ENCODE results near the gene FGF14. TPM values are rescaled to one million over a fixed set of nuclear protein-coding genes. Genes with fewer than 3 reads are reported as not detected.
A peak's percentile ranks its signal among the peaks of the same experiment; 100 is the strongest.

FGF14 gene
- polyA plus RNA-seq, 1 donor (not counting 4 experiments of a cell fraction or from before 2014, with no cell fraction given), result 0.09 TPM

DNA sequence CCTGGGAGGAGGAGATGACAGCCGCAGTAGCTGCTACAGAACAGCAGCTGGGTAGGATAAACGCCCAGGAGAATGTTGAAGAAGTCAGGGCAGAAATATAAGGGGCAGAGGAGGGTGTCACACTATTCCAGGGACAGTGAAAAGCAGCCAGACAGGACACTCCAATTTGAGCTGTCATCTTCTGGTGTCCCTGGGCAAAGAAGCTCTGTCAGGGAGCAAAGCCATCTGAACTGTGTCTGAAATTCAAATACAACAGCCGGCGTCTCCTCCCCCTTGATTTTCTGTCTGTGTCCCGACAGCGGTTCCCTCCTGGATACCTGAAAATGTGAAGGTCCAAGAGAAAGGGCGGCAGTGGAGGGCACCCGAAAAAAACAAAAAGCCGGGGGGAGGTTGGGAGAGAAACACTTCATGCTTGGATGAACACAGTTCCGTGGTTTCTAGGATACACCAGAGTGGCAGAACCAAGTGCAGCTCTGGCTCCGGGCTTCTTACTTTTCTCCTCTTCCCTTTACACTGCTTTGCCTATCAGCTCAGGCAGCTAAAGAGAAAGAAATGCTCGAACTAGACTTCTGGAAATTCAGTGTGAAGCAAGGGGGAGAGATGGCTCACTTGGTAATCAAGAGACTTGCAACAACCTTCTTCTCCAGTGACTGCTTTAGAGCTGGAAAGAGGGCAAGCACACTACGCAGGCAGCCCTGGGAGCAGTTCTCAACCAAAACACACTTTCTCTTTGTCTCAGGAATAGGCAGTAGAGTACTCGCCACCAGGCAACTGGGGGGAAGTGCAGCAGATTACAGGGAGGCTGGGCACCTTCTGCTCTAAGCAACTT lies 483.8 kb downstream of the FGF14 start:
- Histone ChIP-seq H3K4me2 (ENCODE audit: control insufficient read depth, extremely low read depth, insufficient read depth, low read depth, low read length) (no peak overlapping the region), H3K27me3 (ENCODE audit: control insufficient read depth, extremely low read depth, insufficient read depth, low read length) (peaks cover 42% of the 10 kb centered on the region)
- dilution Hi-C loops (cut with MboI; ENCODE audit: extremely low pct_ligation_motif_present, low sequenced_read_pairs), result no loop called here

DNA sequence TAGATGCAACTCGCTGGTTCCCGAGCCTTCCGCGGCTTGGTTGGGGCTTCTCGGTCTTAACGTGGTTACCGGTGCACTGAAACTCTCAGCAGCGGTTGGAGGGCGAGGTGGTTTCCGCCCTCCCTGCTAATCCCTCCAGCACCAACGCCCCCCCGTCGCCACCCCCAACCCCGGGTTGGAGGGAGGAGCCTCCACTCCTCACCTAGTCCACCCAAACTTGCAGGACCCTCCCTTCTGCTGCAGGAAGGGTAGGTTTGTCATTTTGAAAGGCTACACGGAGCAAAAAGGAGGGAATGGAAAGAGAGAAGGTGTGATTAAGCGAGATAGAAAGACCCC lies 484.4 kb downstream of the FGF14 start:
- Histone ChIP-seq H3K4me3 (ENCODE audit: control insufficient read depth in 2 of 3, extremely low read depth in 1 of 3, insufficient read depth in 2 of 3, low read depth in 1 of 3, low read length in 3 of 3) (no peak overlapping the region), H3K36me3 (ENCODE audit: control insufficient read depth in 2 of 2, extremely low read depth in 1 of 2, insufficient read depth in 2 of 2, low read length in 2 of 2) (no peaks in the 10 kb centered on the region), H3K4me2 (ENCODE audit: control insufficient read depth, extremely low read depth, insufficient read depth, low read depth, low read length) (no peak overlapping the region), H3K4me1 (ENCODE audit: control insufficient read depth, extremely low read depth, insufficient read depth, low read length) (no peaks in the 10 kb centered on the region), H3K27me3 (ENCODE audit: control insufficient read depth, extremely low read depth, insufficient read depth, low read length) (peaks cover 42% of the 10 kb centered on the region), H3K79me2 (ENCODE audit: control insufficient read depth, insufficient read depth, low read length) (no peaks in the 10 kb centered on the region), H3K9ac (ENCODE audit: control insufficient read depth, extremely low read depth, insufficient read depth, low read length) (no peak overlapping the region), H3K9me3 (ENCODE audit: control insufficient read depth, low read depth, low read length) (no peaks in the 10 kb centered on the region), H3K27ac (ENCODE audit: control insufficient read depth, insufficient read depth, low read length) (no peak overlapping the region), H4K20me1 (ENCODE audit: control insufficient read depth, extremely low read depth, insufficient read depth, low read length) (no peaks in the 10 kb centered on the region), H3K9me1 (ENCODE audit: control insufficient read depth, extremely low read depth, insufficient read depth, low read length) (no peaks in the 10 kb centered on the region), H2AFZ (ENCODE audit: control insufficient read depth, low read length) (no peak overlapping the region)
- no peak for DNase-seq (ENCODE audit: low read depth, low spot score)
- dilution Hi-C loops (cut with MboI; ENCODE audit: extremely low pct_ligation_motif_present, low sequenced_read_pairs), result no loop called here
- FAIRE-seq, result no peak
- peak; percentile 65 for TF ChIP-seq EZH2 (IDR thresholded peaks at IDR 0.05; ENCODE audit: low read length)
- TF ChIP-seq, protein P1, sequence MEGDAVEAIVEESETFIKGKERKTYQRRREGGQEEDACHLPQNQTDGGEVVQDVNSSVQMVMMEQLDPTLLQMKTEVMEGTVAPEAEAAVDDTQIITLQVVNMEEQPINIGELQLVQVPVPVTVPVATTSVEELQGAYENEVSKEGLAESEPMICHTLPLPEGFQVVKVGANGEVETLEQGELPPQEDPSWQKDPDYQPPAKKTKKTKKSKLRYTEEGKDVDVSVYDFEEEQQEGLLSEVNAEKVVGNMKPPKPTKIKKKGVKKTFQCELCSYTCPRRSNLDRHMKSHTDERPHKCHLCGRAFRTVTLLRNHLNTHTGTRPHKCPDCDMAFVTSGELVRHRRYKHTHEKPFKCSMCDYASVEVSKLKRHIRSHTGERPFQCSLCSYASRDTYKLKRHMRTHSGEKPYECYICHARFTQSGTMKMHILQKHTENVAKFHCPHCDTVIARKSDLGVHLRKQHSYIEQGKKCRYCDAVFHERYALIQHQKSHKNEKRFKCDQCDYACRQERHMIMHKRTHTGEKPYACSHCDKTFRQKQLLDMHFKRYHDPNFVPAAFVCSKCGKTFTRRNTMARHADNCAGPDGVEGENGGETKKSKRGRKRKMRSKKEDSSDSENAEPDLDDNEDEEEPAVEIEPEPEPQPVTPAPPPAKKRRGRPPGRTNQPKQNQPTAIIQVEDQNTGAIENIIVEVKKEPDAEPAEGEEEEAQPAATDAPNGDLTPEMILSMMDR (optimal IDR thresholded peaks at IDR 0.05 in 1 of 3, IDR thresholded peaks at IDR 0.05 in 1 of 3, conservative IDR thresholded peaks at IDR 0.05 in 1 of 3; ENCODE audit: extremely low read depth in 1 of 3, insufficient read depth in 2 of 3, low read length in 3 of 3), result no peak

More for the DNA sequence above, 483.8 kb downstream of the FGF14 start:
- Histone ChIP-seq H3K36me3 (ENCODE audit: control insufficient read depth in 2 of 2, extremely low read depth in 1 of 2, insufficient read depth in 2 of 2, low read length in 2 of 2) (no peaks in the 10 kb centered on the region), H4K20me1 (ENCODE audit: control insufficient read depth, extremely low read depth, insufficient read depth, low read length) (no peaks in the 10 kb centered on the region), H3K4me1 (ENCODE audit: control insufficient read depth, extremely low read depth, insufficient read depth, low read length) (no peaks in the 10 kb centered on the region), H3K27ac (ENCODE audit: control insufficient read depth, insufficient read depth, low read length) (no peak overlapping the region), H3K9me1 (ENCODE audit: control insufficient read depth, extremely low read depth, insufficient read depth, low read length) (no peaks in the 10 kb centered on the region), H3K9me3 (ENCODE audit: control insufficient read depth, low read depth, low read length) (no peaks in the 10 kb centered on the region), H3K79me2 (ENCODE audit: control insufficient read depth, insufficient read depth, low read length) (no peaks in the 10 kb centered on the region), H3K4me3 (ENCODE audit: control insufficient read depth in 2 of 3, extremely low read depth in 1 of 3, insufficient read depth in 2 of 3, low read depth in 1 of 3, low read length in 3 of 3) (no peak overlapping the region), H3K9ac (ENCODE audit: control insufficient read depth, extremely low read depth, insufficient read depth, low read length) (no peak overlapping the region), H2AFZ (ENCODE audit: control insufficient read depth, low read length) (no peak overlapping the region)
- FAIRE-seq (no peak), DNase-seq (ENCODE audit: low read depth, low spot score) (no peak)
- TF ChIP-seq EZH2 (IDR thresholded peaks at IDR 0.05; ENCODE audit: low read length), result no peak
- TF ChIP-seq, protein P1 (optimal IDR thresholded peaks at IDR 0.05 in 1 of 3, IDR thresholded peaks at IDR 0.05 in 1 of 3, conservative IDR thresholded peaks at IDR 0.05 in 1 of 3; ENCODE audit: extremely low read depth in 1 of 3, insufficient read depth in 2 of 3, low read length in 3 of 3), result no peak

Data from keratinocyte (primary cell).